GM18870 (cell line): ENCODE results near the gene TYK2.
"Not testable (repeated sequence)": the region's sequence is repeated elsewhere in the genome, so short reads cannot be mapped to it uniquely, and the experiment has no call there.

Experiments used
- ATAC-seq: cut with Tn5 transposase; IDR thresholded peaks from one replicate; pipeline ENCODE4 v1.9.1; 2021; ENCODE audit warnings: moderate library complexity; ENCODE audit not compliant: unreplicated experiment

The TYK2 gene

DNA sequence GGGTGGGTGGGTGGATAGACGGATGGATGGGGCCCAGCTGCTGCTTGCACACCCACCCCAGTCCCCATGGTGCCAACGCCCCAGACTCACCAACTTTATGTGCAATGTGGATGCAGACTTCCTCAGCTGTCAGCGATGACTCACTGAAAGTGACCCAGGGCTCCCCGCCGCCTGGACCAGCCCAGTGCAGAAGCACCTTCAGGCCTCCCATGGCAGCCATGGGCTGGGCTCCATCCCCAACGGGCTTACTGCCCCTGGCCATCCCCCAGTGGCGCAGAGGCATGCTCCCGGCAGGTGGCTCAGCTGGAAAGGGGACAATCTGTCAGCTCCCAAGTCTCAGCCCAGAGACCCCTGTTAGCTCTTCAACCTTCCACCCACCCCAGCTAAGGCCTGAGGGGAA, 2.2 kb downstream of the TYK2 start:
- no peak for ATAC-seq

DNA sequence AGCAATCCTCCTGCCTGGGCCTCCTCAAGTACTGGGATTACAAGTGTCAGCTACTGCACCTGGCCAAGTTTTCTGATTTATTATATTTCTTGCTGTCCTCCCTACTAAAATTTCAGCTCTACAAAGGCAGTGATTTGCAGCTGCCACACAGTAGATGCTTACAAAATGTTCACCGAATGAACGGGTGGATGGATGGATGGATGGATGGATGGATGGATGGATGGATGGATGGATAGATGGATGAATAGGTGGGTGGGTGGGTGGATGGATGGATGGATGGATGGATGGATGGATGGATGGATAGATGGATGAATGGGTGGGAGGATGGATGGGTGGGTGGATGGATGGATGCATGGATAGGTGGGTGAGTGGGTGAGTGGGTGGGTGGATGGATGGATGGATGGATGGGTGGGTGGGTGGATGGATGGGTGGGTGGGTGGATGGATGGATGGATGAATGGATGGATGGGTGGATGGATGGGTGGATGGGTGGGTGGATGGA, 3.2 kb downstream of the TYK2 start:
- ATAC-seq: not testable (repeated sequence)

DNA sequence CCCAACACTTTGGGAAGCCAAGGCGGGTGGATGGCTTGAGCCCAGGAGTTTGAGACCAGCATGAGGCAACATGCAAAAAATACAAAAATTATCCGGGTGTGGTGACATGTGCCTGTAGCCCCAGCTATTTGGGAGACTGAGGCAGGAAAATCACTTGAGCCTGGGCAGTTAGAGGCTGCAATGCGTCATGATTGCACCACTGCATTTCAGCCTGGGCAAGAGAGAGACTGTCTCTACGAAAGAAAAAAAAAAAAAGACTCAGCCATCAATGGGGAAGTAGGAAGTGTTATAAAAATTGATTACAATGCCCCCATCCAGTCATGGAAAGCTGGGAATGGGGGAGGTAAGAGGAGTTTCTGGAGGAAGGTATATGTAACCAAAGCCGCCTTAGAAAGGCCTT, 5.4 kb downstream of the TYK2 start:
- no peak for ATAC-seq

- no peak for ATAC-seq
Observed at GRCh38 chr19:10372690-10373089, 7.7 kb downstream of the TYK2 start.

- ATAC-seq: no peak
Observed at GRCh38 chr19:10368101-10368803, 12.1 kb downstream of the TYK2 start.

GRCh38 chr19:10366950-10367512, 13.3 kb downstream of the TYK2 start:
- ATAC-seq: not testable (repeated sequence)

- no peak for ATAC-seq
Observed at GRCh38 chr19:10365518-10365917, 14.9 kb downstream of the TYK2 start.

- no peak for ATAC-seq
Observed at GRCh38 chr19:10364644-10365043, 15.7 kb downstream of the TYK2 start.

DNA sequence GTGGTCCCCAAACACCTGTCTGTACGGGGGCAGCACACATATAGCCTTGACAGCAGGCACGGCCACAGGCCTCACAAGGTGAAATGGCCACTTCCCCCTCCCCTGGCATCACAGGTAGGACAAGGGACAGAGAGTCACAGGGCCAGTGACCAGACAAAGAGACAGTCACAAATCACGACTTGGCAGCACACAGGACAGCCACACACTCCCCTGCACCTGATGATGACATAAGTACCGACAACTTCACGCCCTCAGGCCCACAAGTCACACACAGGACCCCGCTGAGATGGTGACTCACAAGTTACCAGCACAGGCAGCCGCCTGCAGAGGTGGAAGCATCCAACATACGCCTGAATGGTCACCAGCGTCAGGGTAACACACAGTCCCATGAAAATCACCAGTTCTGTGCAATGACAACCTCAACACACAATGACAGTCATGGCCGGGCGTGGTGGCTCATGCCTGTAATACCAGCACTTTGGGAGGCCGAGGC, 16.5 kb downstream of the TYK2 start:
- no peak for ATAC-seq

DNA sequence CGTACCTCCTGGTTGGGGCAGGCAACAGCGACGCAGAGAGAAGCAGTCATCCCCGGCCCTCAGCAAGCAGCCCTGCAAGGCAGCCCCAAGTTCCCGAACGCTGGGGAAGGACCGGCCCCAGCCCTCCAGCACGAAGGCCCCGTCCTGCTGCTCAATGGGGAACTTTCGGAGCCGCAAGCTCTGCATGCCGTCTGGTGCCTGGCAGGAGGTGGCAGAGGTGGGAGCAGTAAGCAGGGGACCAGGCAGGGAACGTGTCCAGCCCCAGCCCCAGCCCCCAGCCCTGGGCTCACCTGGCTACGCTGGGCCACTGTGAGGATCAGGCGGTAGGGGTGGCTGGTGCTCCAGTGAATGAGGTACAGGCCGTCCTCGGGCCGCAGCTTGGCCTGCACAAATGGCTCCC, 18.1 kb downstream of the TYK2 start:
- no peak for ATAC-seq

- ATAC-seq: no peak
Observed at GRCh38 chr19:10361569-10362011, 18.8 kb downstream of the TYK2 start.

DNA sequence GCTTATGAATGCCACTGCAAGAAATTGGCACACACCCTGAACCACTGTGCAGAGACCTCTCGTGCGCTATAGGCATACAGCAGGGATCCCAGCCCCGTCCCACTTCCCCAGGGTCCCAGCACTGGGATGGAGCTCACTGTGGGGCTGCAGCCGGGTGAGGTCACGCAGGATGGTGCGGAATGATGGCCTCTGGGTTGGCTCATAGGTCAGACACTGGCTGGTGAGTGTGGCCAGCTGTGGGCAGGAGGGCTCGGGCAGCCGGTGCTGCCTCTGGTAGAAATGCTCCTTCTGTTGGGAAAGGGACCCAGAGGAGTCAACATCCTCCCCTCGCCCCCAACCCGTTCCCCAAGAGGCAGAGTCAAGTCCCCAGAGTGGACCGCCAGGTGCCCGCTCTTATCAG, 23.9 kb downstream of the TYK2 start:
- no peak for ATAC-seq

GRCh38 chr19:10353793-10354391, 26.5 kb downstream of the TYK2 start:
- no peak for ATAC-seq

DNA sequence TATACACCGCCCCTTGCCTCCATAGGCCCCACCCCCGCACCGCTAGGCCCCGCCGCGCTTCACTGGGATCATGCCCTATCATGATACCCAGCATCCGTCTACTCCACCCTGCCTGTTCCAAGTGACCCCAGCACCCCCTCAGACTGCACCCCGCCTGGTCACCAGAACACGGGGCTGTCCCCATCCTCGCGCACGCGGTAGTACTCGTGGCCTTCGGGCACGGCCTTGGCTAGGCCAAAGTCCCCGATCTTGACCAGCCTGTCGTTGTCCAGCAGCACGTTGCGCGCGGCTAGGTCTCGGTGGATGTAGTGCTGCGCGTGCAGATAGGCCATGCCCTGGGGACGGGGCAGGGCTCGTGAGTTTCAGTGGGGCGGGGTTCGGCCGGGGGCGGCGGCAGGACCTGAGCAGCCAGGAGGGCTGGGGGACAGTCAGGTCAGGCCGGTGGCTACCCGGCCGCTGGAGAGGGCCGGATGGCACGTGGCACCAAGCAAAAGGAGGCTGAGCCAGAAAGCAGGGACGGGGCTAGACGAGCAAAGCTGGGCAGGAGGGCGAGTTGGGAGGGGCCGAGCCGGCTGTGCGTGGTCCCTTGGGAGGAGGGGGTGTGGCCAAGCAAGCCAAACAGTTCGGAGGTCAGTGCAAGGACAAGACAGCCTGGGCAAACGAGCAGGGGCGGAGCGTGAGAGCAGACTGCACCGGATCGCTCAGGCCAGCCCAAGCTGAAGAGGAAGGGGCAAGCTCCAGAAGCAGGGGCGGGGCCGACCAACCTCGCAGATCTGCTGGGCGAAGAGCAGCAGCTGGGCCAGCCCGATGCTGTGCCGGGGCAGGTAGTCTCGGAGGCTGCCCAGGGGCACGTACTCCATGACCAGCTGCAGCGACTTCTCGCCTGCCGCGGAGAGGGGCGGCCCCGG, 27.4 kb downstream of the TYK2 start:
- no peak for ATAC-seq

DNA sequence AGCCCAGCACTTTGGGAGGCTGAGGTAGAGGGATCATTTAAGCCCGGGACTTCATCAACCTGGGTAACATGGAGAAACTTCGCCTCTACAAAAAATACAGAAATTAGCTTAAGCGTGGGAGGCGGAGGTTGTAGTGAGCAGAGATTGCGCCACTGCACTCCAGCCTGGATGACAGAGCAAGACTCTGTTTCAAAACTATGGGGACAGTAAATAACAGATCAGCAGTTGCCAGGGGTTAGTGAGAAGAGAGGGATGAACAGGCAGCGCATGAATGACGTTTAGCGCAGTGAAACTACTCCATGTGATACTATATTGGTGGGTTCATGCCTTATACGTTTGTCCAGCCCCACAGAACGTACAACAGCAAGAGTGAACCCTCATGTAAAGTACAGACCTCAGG, 33.9 kb downstream of the TYK2 start:
- ATAC-seq: no peak

- ATAC-seq: no peak
Observed at GRCh38 chr19:10344780-10345179, 35.6 kb downstream of the TYK2 start.

DNA sequence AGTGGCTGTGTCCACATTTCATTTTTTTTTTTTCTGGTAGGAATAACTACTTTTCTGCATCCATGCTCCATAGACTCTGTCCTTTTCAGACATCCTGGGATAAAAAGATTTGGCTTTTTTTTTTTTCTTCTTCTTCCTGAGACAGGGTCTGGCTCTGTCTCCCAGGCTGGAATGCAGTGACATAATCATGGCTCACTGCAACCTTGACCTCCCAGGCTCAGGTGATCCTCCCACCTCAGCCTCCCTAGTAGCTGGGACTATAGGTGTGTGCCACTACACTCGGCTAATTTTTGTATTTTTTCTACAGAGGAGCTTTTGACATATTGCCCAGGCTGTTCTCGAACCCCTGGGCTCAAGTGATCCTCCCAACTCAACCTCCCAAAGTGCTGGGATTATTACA, 36.9 kb downstream of the TYK2 start:
- no peak for ATAC-seq

- no peak for ATAC-seq
Observed at GRCh38 chr19:10339977-10340376, 40.4 kb downstream of the TYK2 start.

- ATAC-seq: no peak
Observed at GRCh38 chr19:10339380-10339960, 40.9 kb downstream of the TYK2 start, which contains the start of gene ICAM3. TSS of gene ICAM3 (minus strand) at chr19:10339624. CDS start at chr19:10339614, 10 bp downstream.

GRCh38 chr19:10338940-10339339, 41.4 kb downstream of the TYK2 start:
- ATAC-seq: no peak

- ATAC-seq: not testable (repeated sequence)
Observed at GRCh38 chr19:10336725-10337124, 43.6 kb downstream of the TYK2 start.
